Measurements from ENCODE around the gene FOXP1.

DNA sequence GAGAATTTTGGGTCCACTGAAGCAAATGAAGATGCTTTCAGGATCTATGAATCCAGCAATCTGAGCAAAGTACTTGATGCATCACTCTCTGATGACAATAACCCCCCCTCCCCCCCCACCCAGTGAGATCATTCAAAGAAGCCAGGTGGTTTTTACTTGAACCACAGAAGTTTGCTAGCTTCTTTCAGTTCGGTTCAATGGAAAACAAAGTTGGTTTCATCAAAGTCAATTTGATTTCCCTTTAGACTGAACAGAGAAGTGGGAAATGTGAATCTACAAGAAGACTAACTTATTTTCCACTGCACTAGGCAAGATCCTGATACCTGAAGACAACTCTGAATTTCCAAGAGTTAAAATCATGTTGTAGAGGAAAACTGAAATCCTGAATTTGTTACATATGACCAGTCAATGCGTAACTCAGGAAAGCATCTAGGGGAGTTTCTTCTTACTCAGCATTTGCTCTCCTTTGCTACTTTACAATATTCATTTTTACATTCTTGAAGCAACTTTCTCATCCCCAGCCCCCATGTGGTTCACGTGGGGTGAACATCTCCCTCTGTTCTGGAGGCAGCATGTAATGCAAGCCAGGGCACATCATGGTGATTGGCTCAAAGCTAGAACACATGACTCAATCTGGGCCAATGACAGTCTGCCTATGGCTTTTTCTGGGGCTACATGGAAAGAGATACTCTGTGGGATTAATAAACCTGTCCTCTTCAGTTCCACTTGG, 572.6 kb downstream of the FOXP1 start:
- TF ChIP-seq, protein P1, sequence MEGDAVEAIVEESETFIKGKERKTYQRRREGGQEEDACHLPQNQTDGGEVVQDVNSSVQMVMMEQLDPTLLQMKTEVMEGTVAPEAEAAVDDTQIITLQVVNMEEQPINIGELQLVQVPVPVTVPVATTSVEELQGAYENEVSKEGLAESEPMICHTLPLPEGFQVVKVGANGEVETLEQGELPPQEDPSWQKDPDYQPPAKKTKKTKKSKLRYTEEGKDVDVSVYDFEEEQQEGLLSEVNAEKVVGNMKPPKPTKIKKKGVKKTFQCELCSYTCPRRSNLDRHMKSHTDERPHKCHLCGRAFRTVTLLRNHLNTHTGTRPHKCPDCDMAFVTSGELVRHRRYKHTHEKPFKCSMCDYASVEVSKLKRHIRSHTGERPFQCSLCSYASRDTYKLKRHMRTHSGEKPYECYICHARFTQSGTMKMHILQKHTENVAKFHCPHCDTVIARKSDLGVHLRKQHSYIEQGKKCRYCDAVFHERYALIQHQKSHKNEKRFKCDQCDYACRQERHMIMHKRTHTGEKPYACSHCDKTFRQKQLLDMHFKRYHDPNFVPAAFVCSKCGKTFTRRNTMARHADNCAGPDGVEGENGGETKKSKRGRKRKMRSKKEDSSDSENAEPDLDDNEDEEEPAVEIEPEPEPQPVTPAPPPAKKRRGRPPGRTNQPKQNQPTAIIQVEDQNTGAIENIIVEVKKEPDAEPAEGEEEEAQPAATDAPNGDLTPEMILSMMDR (IDR thresholded peaks at IDR 0.05; ENCODE audit: low read depth, low read length), result no peak
- no peak for TF ChIP-seq EZH2phosphoT487 (IDR thresholded peaks at IDR 0.05; ENCODE audit: low read depth)

Data from OCI-LY3 (cell line).